Activated naive CD4-positive, alpha-beta T cell treated with anti-CD3 and anti-CD28 coated beads for 36 hours (primary cell): ENCODE data around the gene C8G. TPM values are rescaled to one million over a fixed set of nuclear protein-coding genes. Genes with fewer than 3 reads are reported as not detected.
A peak's percentile ranks its signal among the peaks of the same experiment; 100 is the strongest.

Experiments used
- CTCF ChIA-PET: fragments of 350-600 bp; sonication (Branson Sonifier 250); formaldehyde crosslinking; loops from one replicate; lab custom pipeline; 2021; ENCODE audit warnings: antibody characterized with exemption; lab: Charles Lee
- DNase-seq: peaks from one replicate; pipeline ENCODE4 v3.0.0-alpha.2; 2020
- H3K27ac Mint-ChIP-seq: one replicate; pipeline ENCODE4 v1.8.0; 2021; ENCODE audit warnings: mild to moderate bottlenecking, mixed read lengths
- H3K27me3 Mint-ChIP-seq: one replicate; pipeline ENCODE4 v1.8.0; 2021; ENCODE audit warnings: low read depth, mixed read lengths
- H3K36me3 Mint-ChIP-seq: one replicate; pipeline ENCODE4 v1.8.0; 2021; ENCODE audit warnings: low read depth, mixed read lengths
- H3K4me1 Mint-ChIP-seq: one replicate; pipeline ENCODE4 v1.8.0; 2021; ENCODE audit warnings: low read depth, mixed read lengths
- H3K4me3 Mint-ChIP-seq: one replicate; pipeline ENCODE4 v1.8.0; 2021; ENCODE audit warnings: mild to moderate bottlenecking, moderate library complexity, mixed read lengths
- H3K9me3 Mint-ChIP-seq: one replicate; pipeline ENCODE4 v1.8.0; 2021; ENCODE audit warnings: mixed read lengths
- intact Hi-C: fragments of 100-400 bp; cut with micrococcal nuclease; formaldehyde crosslinking; loops from one replicate; pipeline ENCODE4 v1.15.1; 2023
- total RNA-seq, 2 experiments: library from RNA; stranded (reverse); gene quantifications; one replicate each; pipeline ENCODE4 v1.2.3, GENCODE V29; 2021

C8G gene
- total RNA-seq, 2 experiments from 2014 or later: 0.83 TPM; not detected in 1

DNA sequence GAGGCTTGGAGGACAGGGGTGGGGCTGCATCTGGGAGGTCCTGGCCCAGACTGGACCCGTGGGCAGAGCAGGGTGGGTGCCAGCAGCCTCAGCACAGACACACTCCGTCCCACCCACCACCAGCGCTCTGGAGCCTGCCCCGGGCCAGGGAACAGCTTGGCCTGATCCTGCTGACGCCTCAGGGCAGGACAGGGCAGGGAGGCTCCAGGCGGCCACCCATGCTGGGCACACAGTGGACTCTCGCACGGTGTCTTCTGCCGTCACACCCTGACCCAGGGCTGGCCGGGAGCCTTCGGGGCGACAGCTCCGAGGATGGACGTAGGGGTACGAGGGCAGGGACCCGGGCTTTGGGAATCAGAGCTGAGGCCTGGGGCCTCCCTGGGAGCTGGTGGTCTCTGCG lies 24.1 kb downstream of the C8G start:
- peaks cover 10% of the 10 kb centered on the region for H3K4me1 Mint-ChIP-seq
- H3K36me3 Mint-ChIP-seq: no peaks in the 10 kb centered on the region
- H3K27me3 Mint-ChIP-seq: no peaks in the 10 kb centered on the region
- CTCF ChIA-PET: no interaction called here
- H3K27ac Mint-ChIP-seq: no peak overlapping the region
- H3K4me3 Mint-ChIP-seq: no peak overlapping the region
- DNase-seq: no peak
- H3K9me3 Mint-ChIP-seq: no peaks in the 10 kb centered on the region
- intact Hi-C loops: no loop called here

DNA sequence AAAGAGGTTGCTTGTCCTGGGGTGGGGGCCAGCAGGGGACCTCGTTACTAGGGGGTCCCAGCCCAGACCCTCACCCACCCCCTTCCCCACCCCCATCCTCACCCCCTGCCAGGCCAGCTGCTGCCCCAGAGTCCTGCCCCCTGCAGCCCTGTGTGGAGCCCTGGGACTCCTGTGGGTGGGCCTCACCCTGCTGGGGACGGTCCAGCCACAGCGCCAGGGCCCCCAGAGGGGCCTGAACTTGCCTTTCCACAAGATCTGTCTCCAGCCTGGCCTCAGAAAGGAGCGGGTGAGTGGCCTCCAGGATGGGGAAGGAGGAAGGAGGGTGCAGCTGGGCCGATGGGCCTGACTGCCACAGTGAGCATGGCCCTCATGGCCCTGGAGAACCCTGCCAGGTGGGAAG lies 24.7 kb downstream of the C8G start:
- DNase-seq: no peak
- CTCF ChIA-PET: interaction anchor here (0.6 kb wide), 1 partner anchor 60 kb away, joined by 3 read pairs; no protein-coding TSS in a partner anchor
- H3K27me3 Mint-ChIP-seq: no peaks in the 10 kb centered on the region
- no peak overlapping the region for H3K27ac Mint-ChIP-seq
- peaks cover 9% of the 10 kb centered on the region for H3K4me1 Mint-ChIP-seq
- no peak overlapping the region for H3K4me3 Mint-ChIP-seq
- no peaks in the 10 kb centered on the region for H3K36me3 Mint-ChIP-seq
- intact Hi-C loops: no loop called here
- no peaks in the 10 kb centered on the region for H3K9me3 Mint-ChIP-seq

DNA sequence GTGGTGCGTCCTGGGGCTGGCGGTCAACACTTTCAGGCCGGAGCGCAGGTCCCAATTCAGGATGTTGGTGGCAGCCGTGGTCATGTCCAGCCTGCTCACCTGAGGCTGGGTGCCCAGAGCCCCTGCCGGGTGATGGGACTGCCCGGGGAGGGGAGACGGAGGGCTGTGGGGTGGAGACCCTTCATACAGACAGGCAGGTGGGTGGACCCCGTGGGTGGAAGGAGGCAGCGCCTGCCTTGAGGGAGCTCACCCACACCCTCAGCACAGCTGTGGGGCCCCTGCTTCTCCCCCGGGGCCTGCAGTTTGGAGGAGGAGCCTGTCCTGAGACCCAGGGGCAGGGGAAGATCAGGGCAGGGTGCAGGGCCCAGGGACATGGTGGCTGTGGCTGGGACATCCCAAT lies 25.3 kb downstream of the C8G start:
- CTCF ChIA-PET: interaction anchor here (0.6 kb wide), 1 partner anchor 59 kb away, joined by 3 read pairs; no protein-coding TSS in a partner anchor
- intact Hi-C loops: no loop called here

DNA sequence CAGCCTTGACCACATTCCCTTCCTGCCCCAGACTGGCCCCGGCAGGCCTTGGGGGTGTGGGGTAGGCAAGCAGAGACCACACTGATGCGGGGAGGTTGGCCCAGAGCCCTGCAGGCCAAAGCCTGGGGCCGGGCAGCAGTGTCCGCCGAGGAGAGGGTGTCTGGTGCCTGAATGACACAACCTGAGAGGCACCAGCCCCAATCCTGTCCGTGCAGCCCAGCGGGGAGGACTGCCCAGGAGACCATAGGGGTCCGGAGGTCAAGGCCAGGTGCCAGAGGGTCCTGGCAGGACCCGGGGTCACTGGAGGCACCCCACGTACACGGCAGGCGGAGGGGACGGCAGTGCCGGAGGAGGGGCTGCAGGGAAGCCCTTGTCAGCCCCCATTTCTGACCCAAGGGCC lies 26.7 kb downstream of the C8G start:
- no peak for DNase-seq
- Mint-ChIP-seq H3K36me3 (no peaks in the 10 kb centered on the region), H3K27me3 (no peaks in the 10 kb centered on the region), H3K4me1 (peaks cover 12% of the 10 kb centered on the region), H3K9me3 (no peaks in the 10 kb centered on the region), H3K27ac (no peak overlapping the region), H3K4me3 (no peak overlapping the region)
- CTCF ChIA-PET: interaction anchor here (0.8 kb wide), 1 partner anchor 21 kb away, joined by 3 read pairs; no protein-coding TSS in a partner anchor
- intact Hi-C loops: no loop called here

More for the DNA sequence above, 25.3 kb downstream of the C8G start:
- H3K27me3 Mint-ChIP-seq: no peaks in the 10 kb centered on the region
- H3K27ac Mint-ChIP-seq: no peak overlapping the region
- no peak for DNase-seq
- no peaks in the 10 kb centered on the region for H3K9me3 Mint-ChIP-seq
- no peak overlapping the region for H3K4me3 Mint-ChIP-seq
- H3K4me1 Mint-ChIP-seq: peaks cover 14% of the 10 kb centered on the region
- no peaks in the 10 kb centered on the region for H3K36me3 Mint-ChIP-seq

GRCh38 chr9:136972335-136972734 lies 27.3 kb downstream of the C8G start:
- no peaks in the 10 kb centered on the region for H3K9me3 Mint-ChIP-seq
- H3K27me3 Mint-ChIP-seq: no peaks in the 10 kb centered on the region
- no peak overlapping the region for H3K27ac Mint-ChIP-seq
- no peak for DNase-seq
- intact Hi-C loops: no loop called here
- peaks cover 12% of the 10 kb centered on the region for H3K4me1 Mint-ChIP-seq
- H3K4me3 Mint-ChIP-seq: no peak overlapping the region
- CTCF ChIA-PET: interaction anchor here (0.8 kb wide), 1 partner anchor 21 kb away, joined by 3 read pairs; no protein-coding TSS in a partner anchor
- H3K36me3 Mint-ChIP-seq: no peaks in the 10 kb centered on the region

DNA sequence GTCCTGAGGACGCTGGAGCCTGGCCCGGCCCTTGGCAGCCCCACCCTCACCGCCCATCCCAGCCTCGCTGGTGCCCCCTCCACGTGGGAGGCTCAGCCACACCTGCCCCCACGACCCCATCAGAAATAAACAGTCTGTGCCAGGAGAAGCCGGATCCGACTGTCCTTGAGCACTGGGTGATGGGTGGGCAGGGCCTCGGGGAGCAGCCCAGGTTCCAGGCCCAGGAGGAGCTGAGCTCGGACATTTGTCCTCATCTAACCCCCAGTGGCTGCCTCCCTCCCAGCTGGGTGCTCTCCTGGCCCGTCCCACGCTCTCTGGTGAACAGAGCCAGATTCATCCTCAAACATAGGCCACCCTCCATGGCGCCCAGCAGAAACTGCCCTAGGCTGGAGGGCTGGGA lies 27.7 kb downstream of the C8G start:
- Mint-ChIP-seq H3K36me3 (no peaks in the 10 kb centered on the region), H3K4me3 (no peak overlapping the region), H3K9me3 (no peaks in the 10 kb centered on the region), H3K27me3 (no peaks in the 10 kb centered on the region), H3K4me1 (peaks cover 14% of the 10 kb centered on the region), H3K27ac (no peak overlapping the region)
- no peak for DNase-seq
- intact Hi-C loops: no loop called here
- CTCF ChIA-PET: interaction anchor here (0.8 kb wide), 1 partner anchor 22 kb away, joined by 3 read pairs; no protein-coding TSS in a partner anchor

GRCh38 chr9:136973618-136974617 lies 28.9 kb downstream of the C8G start:
- Mint-ChIP-seq H3K4me1 (peaks cover 14% of the 10 kb centered on the region), H3K27me3 (no peaks in the 10 kb centered on the region), H3K4me3 (no peak overlapping the region), H3K9me3 (no peaks in the 10 kb centered on the region), H3K36me3 (no peaks in the 10 kb centered on the region), H3K27ac (no peak overlapping the region)
- CTCF ChIA-PET: interaction anchor here (0.6 to 3.2 kb wide), 4 partner anchors 26 to 161 kb away, joined by 3 to 14 read pairs (median 6); no protein-coding TSS in a partner anchor
- no peak for DNase-seq
- intact Hi-C loops: no loop called here

DNA sequence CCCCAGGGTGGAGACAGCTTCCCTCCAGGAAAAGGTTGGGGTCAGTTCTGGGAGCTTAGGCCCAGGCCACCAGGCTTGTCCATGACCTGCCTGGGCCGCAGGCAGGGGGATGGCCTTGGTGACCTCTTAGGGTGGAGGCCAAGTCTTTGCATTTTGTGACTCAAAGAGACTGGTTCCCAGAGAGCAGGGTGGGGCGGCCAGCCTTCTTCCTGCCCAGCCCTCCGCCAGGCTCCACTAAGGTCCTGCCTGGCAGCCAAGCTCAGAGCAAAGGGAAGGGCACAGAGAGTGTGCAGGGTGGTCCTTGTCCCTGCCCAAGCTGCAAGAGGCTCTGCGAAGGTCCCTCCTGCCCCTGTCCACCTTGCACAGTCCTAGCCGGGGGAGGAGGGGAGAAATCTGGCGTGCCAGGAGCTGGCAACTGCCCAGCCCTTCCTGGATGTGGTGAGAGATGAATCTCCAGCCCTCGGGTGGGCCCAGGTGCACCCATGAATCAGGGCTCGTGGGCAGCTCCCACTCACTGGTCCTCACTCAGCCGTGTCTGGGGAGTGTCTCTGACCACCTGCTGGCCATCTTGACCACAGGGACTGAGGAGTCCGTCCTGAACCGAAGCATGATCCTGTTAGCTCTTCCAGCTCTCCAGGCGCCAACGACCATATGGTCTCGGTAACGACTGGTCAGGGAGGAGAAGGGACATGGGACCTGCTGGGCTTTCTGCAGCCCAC lies 29.9 kb downstream of the C8G start:
- no peaks in the 10 kb centered on the region for H3K36me3 Mint-ChIP-seq
- H3K4me3 Mint-ChIP-seq: no peak overlapping the region
- no peaks in the 10 kb centered on the region for H3K27me3 Mint-ChIP-seq
- intact Hi-C loops: no loop called here
- CTCF ChIA-PET: interaction anchor here (0.6 to 3.2 kb wide), 4 partner anchors 27 to 162 kb away, joined by 3 to 14 read pairs (median 6); no protein-coding TSS in a partner anchor
- peaks cover 14% of the 10 kb centered on the region for H3K4me1 Mint-ChIP-seq
- DNase-seq: no peak
- no peak overlapping the region for H3K27ac Mint-ChIP-seq
- H3K9me3 Mint-ChIP-seq: no peaks in the 10 kb centered on the region

GRCh38 chr9:136975644-136976043 lies 30.6 kb downstream of the C8G start:
- no peaks in the 10 kb centered on the region for H3K36me3 Mint-ChIP-seq
- H3K27me3 Mint-ChIP-seq: peaks cover 1% of the 10 kb centered on the region
- no peaks in the 10 kb centered on the region for H3K9me3 Mint-ChIP-seq
- no peak overlapping the region for H3K27ac Mint-ChIP-seq
- CTCF ChIA-PET: interaction anchor here (3.2 kb wide), 1 partner anchor 59 kb away, joined by 14 read pairs; no protein-coding TSS in a partner anchor
- intact Hi-C loops: no loop called here
- peak; percentile 45 for DNase-seq
- H3K4me1 Mint-ChIP-seq: peaks cover 14% of the 10 kb centered on the region
- no peak overlapping the region for H3K4me3 Mint-ChIP-seq

- Mint-ChIP-seq H3K4me1 (peaks cover 14% of the 10 kb centered on the region), H3K4me3 (no peak within 1 kb of the TSS), H3K36me3 (no peaks in the 10 kb centered on the region), H3K27me3 (peaks cover 3% of the 10 kb centered on the region), H3K27ac (no peak within 1 kb of the TSS), H3K9me3 (no peaks in the 10 kb centered on the region)
- CTCF ChIA-PET: no interaction called here
- intact Hi-C loops: no loop called here
- DNase-seq: no peak
Measured at GRCh38 chr9:136977223-136977622, 32.2 kb downstream of the C8G start, which contains the start of gene PTGDS. Gene PTGDS, plus strand, starts transcription at chr9:136977504. Its CDS starts 75 bp downstream, at chr9:136977579.

DNA sequence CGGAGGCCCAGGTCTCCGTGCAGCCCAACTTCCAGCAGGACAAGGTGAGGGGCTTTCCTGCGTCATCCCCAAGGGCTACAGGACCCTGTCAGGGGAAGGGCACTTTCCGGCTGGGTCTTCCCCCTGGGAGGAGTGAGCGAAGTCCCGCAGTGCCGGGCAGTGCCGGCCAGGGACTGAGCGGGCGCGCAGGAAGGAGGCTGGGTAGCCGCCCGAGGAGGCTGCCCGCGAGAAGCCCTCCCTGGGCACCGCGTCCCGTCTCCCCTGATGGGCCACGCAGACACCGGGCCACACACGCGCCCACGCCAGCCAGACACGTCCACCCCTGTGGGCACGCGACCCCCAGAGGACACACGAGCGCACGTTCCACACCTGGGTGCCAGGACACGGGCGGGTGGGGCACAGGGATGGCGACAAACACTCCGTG lies 32.6 kb downstream of the C8G start:
- H3K4me3 Mint-ChIP-seq: no peak overlapping the region
- no peaks in the 10 kb centered on the region for H3K36me3 Mint-ChIP-seq
- intact Hi-C loops: no loop called here
- CTCF ChIA-PET: interaction anchor here (1.1 kb wide), 1 partner anchor 57 kb away, joined by 4 read pairs; no protein-coding TSS in a partner anchor
- peaks cover 3% of the 10 kb centered on the region for H3K27me3 Mint-ChIP-seq
- DNase-seq: no peak
- H3K9me3 Mint-ChIP-seq: no peaks in the 10 kb centered on the region
- peaks cover 14% of the 10 kb centered on the region for H3K4me1 Mint-ChIP-seq
- H3K27ac Mint-ChIP-seq: no peak overlapping the region
